ENCODE measurements around the gene ZKSCAN1. TPM values are rescaled to one million over a fixed set of nuclear protein-coding genes. Genes with fewer than 3 reads are reported as not detected.
"Not testable (repeated sequence)": the region's sequence is repeated elsewhere in the genome, so short reads cannot be mapped to it uniquely, and the experiment has no call there.

Gene ZKSCAN1
- polyA plus RNA-seq (2013): 17.3 and 18.4 TPM in 2 replicates

- Histone ChIP-seq H3K79me1 (ENCODE audit: low read length) (peaks cover 7% of the 10 kb centered on the region), H4K12ac (ENCODE audit: low read depth, low read length) (peak within 1 kb of the TSS; percentile 99), H3K27ac (ENCODE audit: low read depth, low read length) (no peak within 1 kb of the TSS), H3K4me3 (ENCODE audit: low read depth, low read length) (peak within 1 kb of the TSS; percentile 94), H3K36me3 (ENCODE audit: control insufficient read depth in 1 of 2, insufficient read depth in 2 of 2, low read length in 2 of 2) (peaks cover 0 to 4% of the 10 kb centered on the region in 2 experiments), H3K9ac (ENCODE audit: low read length) (peak within 1 kb of the TSS; percentile 99), H4K91ac (ENCODE audit: low read depth, low read length) (peak within 1 kb of the TSS; percentile 98), H3K9me3 (ENCODE audit: insufficient read depth, low read depth, low read length) (no peaks in the 10 kb centered on the region), H3K23ac (ENCODE audit: low read length) (no peak within 1 kb of the TSS), H2AFZ (ENCODE audit: insufficient read depth, low read length, poor library complexity) (peak within 1 kb of the TSS; percentile 61), H2BK5ac (ENCODE audit: low read depth, low read length, poor library complexity) (peak within 1 kb of the TSS; percentile 80), H3K14ac (ENCODE audit: low read length) (peak within 1 kb of the TSS; percentile 98), H3K4me2 (ENCODE audit: low read length) (peak within 1 kb of the TSS; percentile 78), H2AK5ac (ENCODE audit: low read length) (peak within 1 kb of the TSS; percentile 97), H3K4ac (ENCODE audit: low read depth, low read length) (peak within 1 kb of the TSS; percentile 100), H3K79me2 (ENCODE audit: control insufficient read depth, insufficient read depth, low read length, poor library complexity) (peaks cover 9% of the 10 kb centered on the region), H2BK12ac (ENCODE audit: low read length) (no peak within 1 kb of the TSS), H3K27me3 (ENCODE audit: insufficient read depth, low read length) (no peaks in the 10 kb centered on the region), H3K18ac (ENCODE audit: low read length) (peak within 1 kb of the TSS; percentile 92), H2BK120ac (ENCODE audit: insufficient read depth, low read length, poor library complexity) (peak within 1 kb of the TSS; percentile 92), H4K8ac (ENCODE audit: low read depth, low read length) (peak within 1 kb of the TSS; percentile 99), H3K4me1 (ENCODE audit: control insufficient read depth in 1 of 2, insufficient read depth in 2 of 2, low read length in 2 of 2) (no peaks in the 10 kb centered on the region)
- peak; percentile 90 to 97 for DNase-seq
- no CpG with 5 or more reads among the region's 70 CpGs for WGBS (ENCODE audit: extremely low coverage, insufficient coverage, insufficient read length)
Observed at GRCh38 chr7:100015232-100016214, at the start of gene ZKSCAN1. ZKSCAN1 (plus strand) TSS chr7:100015596; CDS start chr7:100023507, 7,911 bp downstream.

GRCh38 chr7:99969298-99969697 lies 46.1 kb upstream of the ZKSCAN1 start:
- WGBS (ENCODE audit: extremely low coverage, insufficient coverage, insufficient read length): no CpG with 5 or more reads among the region's 3 CpGs
- Histone ChIP-seq H2AK5ac (ENCODE audit: low read length) (no peak overlapping the region), H4K91ac (ENCODE audit: low read depth, low read length) (no peak overlapping the region), H4K12ac (ENCODE audit: low read depth, low read length) (no peak overlapping the region), H3K9me3 (ENCODE audit: insufficient read depth, low read depth, low read length) (no peaks in the 10 kb centered on the region), H3K27me3 (ENCODE audit: insufficient read depth, low read length) (no peaks in the 10 kb centered on the region), H3K18ac (ENCODE audit: low read length) (no peak overlapping the region), H3K27ac (ENCODE audit: low read depth, low read length) (no peak overlapping the region), H3K4ac (ENCODE audit: low read depth, low read length) (no peak overlapping the region), H3K23ac (ENCODE audit: low read length) (no peak overlapping the region), H3K4me3 (ENCODE audit: low read depth, low read length) (no peak overlapping the region), H3K4me2 (ENCODE audit: low read length) (no peak overlapping the region), H3K79me1 (ENCODE audit: low read length) (no peaks in the 10 kb centered on the region), H3K79me2 (ENCODE audit: control insufficient read depth, insufficient read depth, low read length, poor library complexity) (no peaks in the 10 kb centered on the region), H3K9ac (ENCODE audit: low read length) (no peak overlapping the region), H3K14ac (ENCODE audit: low read length) (no peak overlapping the region), H2BK120ac (ENCODE audit: insufficient read depth, low read length, poor library complexity) (no peak overlapping the region), H4K8ac (ENCODE audit: low read depth, low read length) (no peak overlapping the region), H2AFZ (ENCODE audit: insufficient read depth, low read length, poor library complexity) (no peak overlapping the region), H2BK5ac (ENCODE audit: low read depth, low read length, poor library complexity) (no peak overlapping the region), H3K36me3 (ENCODE audit: control insufficient read depth in 1 of 2, insufficient read depth in 2 of 2, low read length in 2 of 2) (no peaks in the 10 kb centered on the region), H2BK12ac (ENCODE audit: low read length) (no peak overlapping the region), H3K4me1 (ENCODE audit: control insufficient read depth in 1 of 2, insufficient read depth in 2 of 2, low read length in 2 of 2) (no peaks in the 10 kb centered on the region)
- DNase-seq: no peak

GRCh38 chr7:99969813-99970212 lies 45.6 kb upstream of the ZKSCAN1 start:
- H3K4me3 ChIP-seq (ENCODE audit: low read depth, low read length); H4K91ac ChIP-seq (ENCODE audit: low read depth, low read length); H3K79me1 ChIP-seq (ENCODE audit: low read length); H3K27ac ChIP-seq (ENCODE audit: low read depth, low read length); H3K18ac ChIP-seq (ENCODE audit: low read length); H3K4me1 ChIP-seq (ENCODE audit: control insufficient read depth in 1 of 2, insufficient read depth in 2 of 2, low read length in 2 of 2); H2BK12ac ChIP-seq (ENCODE audit: low read length); H3K36me3 ChIP-seq (ENCODE audit: control insufficient read depth in 1 of 2, insufficient read depth in 2 of 2, low read length in 2 of 2); H3K23ac ChIP-seq (ENCODE audit: low read length); H3K9me3 ChIP-seq (ENCODE audit: insufficient read depth, low read depth, low read length); H2BK120ac ChIP-seq (ENCODE audit: insufficient read depth, low read length, poor library complexity); H4K8ac ChIP-seq (ENCODE audit: low read depth, low read length); H3K9ac ChIP-seq (ENCODE audit: low read length); H3K79me2 ChIP-seq (ENCODE audit: control insufficient read depth, insufficient read depth, low read length, poor library complexity); H3K4ac ChIP-seq (ENCODE audit: low read depth, low read length); H3K27me3 ChIP-seq (ENCODE audit: insufficient read depth, low read length); H2AFZ ChIP-seq (ENCODE audit: insufficient read depth, low read length, poor library complexity); H2BK5ac ChIP-seq (ENCODE audit: low read depth, low read length, poor library complexity); H3K4me2 ChIP-seq (ENCODE audit: low read length); H2AK5ac ChIP-seq (ENCODE audit: low read length); H3K14ac ChIP-seq (ENCODE audit: low read length); H4K12ac ChIP-seq (ENCODE audit: low read depth, low read length); DNase-seq: not testable (repeated sequence)
- WGBS (ENCODE audit: extremely low coverage, insufficient coverage, insufficient read length): no CpG with 5 or more reads among the region's 1 CpG

- no peak overlapping the region for H3K14ac ChIP-seq (ENCODE audit: low read length)
Observed at GRCh38 chr7:99971242-99971641, 44.2 kb upstream of the ZKSCAN1 start.

More at GRCh38 chr7:99971242-99971641, 44.2 kb upstream of the ZKSCAN1 start:
- H2BK120ac ChIP-seq (ENCODE audit: insufficient read depth, low read length, poor library complexity): no peak overlapping the region
- no peaks in the 10 kb centered on the region for H3K36me3 ChIP-seq (ENCODE audit: control insufficient read depth in 1 of 2, insufficient read depth in 2 of 2, low read length in 2 of 2)
- H2BK12ac ChIP-seq (ENCODE audit: low read length): no peak overlapping the region
- H3K23ac ChIP-seq (ENCODE audit: low read length): no peak overlapping the region
- WGBS (ENCODE audit: extremely low coverage, insufficient coverage, insufficient read length): no CpG with 5 or more reads among the region's 4 CpGs
- H3K79me1 ChIP-seq (ENCODE audit: low read length): no peaks in the 10 kb centered on the region
- H4K91ac ChIP-seq (ENCODE audit: low read depth, low read length): no peak overlapping the region
- H3K9me3 ChIP-seq (ENCODE audit: insufficient read depth, low read depth, low read length): no peaks in the 10 kb centered on the region
- H2BK5ac ChIP-seq (ENCODE audit: low read depth, low read length, poor library complexity): no peak overlapping the region
- H3K9ac ChIP-seq (ENCODE audit: low read length): no peak overlapping the region
- no peak overlapping the region for H3K27ac ChIP-seq (ENCODE audit: low read depth, low read length)
- no peaks in the 10 kb centered on the region for H3K4me1 ChIP-seq (ENCODE audit: control insufficient read depth in 1 of 2, insufficient read depth in 2 of 2, low read length in 2 of 2)
- no peak overlapping the region for H2AFZ ChIP-seq (ENCODE audit: insufficient read depth, low read length, poor library complexity)
- H4K8ac ChIP-seq (ENCODE audit: low read depth, low read length): no peak overlapping the region
- DNase-seq: no peak
- H2AK5ac ChIP-seq (ENCODE audit: low read length): no peak overlapping the region
- H3K4me2 ChIP-seq (ENCODE audit: low read length): no peak overlapping the region
- H3K4me3 ChIP-seq (ENCODE audit: low read depth, low read length): no peak overlapping the region
- H3K4ac ChIP-seq (ENCODE audit: low read depth, low read length): no peak overlapping the region
- no peak overlapping the region for H3K18ac ChIP-seq (ENCODE audit: low read length)
- H4K12ac ChIP-seq (ENCODE audit: low read depth, low read length): no peak overlapping the region
- H3K27me3 ChIP-seq (ENCODE audit: insufficient read depth, low read length): no peaks in the 10 kb centered on the region
- no peaks in the 10 kb centered on the region for H3K79me2 ChIP-seq (ENCODE audit: control insufficient read depth, insufficient read depth, low read length, poor library complexity)

Data from trophoblast cell (in vitro differentiated cells and primary cell).